ENCODE data around the gene CIDEA. TPM values are rescaled to one million over a fixed set of nuclear protein-coding genes. Genes with fewer than 3 reads are reported as not detected.

The CIDEA gene
- total RNA-seq, 4 donors from 2014 or later: not detected

DNA sequence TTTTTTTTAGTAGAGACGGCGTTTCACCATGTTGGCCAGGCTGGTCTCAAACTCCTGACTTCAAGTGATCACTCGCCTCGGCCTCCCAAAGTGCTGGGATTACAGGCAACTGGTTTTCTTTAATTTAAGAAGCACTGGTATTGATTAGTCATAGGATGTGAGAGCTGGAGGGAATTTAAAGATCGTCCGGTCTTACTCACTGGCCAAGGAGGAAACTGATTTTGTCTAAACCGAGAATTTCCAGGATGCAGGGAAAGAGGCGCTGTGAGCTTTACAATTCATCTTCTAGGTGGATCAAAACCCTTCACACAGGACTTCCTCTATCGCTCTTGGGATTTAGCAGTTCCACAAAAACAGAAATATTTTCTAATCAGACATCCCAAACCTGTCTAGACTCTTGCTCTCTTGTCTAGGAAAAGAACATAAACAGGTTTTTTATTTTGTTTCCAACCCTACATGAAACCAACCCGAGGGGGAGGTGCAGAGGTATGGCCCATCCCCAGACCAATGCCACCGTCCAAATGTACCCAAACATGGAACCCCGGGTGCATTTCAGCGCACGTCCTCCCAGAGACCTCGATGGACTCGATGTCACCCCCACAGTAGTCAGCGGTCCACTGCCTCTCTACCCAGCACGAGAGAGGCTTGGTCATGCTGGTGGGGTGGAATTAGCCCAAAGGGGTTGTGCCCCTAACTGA, 41.4 kb downstream of the CIDEA start:
- DNase-seq: peak in 1 of 3 donors; percentile 5
- TF ChIP-seq, protein P1, sequence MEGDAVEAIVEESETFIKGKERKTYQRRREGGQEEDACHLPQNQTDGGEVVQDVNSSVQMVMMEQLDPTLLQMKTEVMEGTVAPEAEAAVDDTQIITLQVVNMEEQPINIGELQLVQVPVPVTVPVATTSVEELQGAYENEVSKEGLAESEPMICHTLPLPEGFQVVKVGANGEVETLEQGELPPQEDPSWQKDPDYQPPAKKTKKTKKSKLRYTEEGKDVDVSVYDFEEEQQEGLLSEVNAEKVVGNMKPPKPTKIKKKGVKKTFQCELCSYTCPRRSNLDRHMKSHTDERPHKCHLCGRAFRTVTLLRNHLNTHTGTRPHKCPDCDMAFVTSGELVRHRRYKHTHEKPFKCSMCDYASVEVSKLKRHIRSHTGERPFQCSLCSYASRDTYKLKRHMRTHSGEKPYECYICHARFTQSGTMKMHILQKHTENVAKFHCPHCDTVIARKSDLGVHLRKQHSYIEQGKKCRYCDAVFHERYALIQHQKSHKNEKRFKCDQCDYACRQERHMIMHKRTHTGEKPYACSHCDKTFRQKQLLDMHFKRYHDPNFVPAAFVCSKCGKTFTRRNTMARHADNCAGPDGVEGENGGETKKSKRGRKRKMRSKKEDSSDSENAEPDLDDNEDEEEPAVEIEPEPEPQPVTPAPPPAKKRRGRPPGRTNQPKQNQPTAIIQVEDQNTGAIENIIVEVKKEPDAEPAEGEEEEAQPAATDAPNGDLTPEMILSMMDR (IDR thresholded peaks at IDR 0.05): no peak
- TF ChIP-seq POLR2A (IDR thresholded peaks at IDR 0.05): no peak

DNA sequence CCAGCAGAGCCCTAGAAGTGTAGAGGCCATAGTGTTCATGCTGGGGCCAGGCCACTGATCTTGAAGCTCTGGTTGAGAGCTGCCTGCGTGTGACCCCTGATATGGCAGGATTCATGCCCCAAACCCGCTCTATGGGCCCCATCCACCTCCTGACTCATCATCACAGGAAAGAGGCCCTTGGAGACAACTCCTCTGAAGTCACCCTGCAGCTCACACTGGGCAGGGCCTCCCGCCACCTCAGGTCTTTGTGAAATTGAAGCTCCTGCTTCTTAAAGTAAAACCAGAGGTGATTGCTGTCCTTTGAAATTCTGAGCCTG, 41.9 kb downstream of the CIDEA start:
- Histone ChIP-seq H3K27me3 (no peaks in the 10 kb centered on the region), H3K4me3 (no peak overlapping the region), H3K4me1 (no peaks in the 10 kb centered on the region), H3K9me3 (no peaks in the 10 kb centered on the region), H3K36me3 (no peaks in the 10 kb centered on the region), H3K27ac (no peak overlapping the region)
- DNase-seq: no peak
- TF ChIP-seq POLR2A (IDR thresholded peaks at IDR 0.05): no peak
- TF ChIP-seq, protein P1 (IDR thresholded peaks at IDR 0.05): no peak

More for the DNA sequence above, 41.4 kb downstream of the CIDEA start:
- H3K27me3 ChIP-seq: no peaks in the 10 kb centered on the region
- H3K9me3 ChIP-seq: no peaks in the 10 kb centered on the region
- H3K27ac ChIP-seq: no peak overlapping the region
- no peaks in the 10 kb centered on the region for H3K36me3 ChIP-seq
- H3K4me1 ChIP-seq: no peaks in the 10 kb centered on the region
- no peak overlapping the region for H3K4me3 ChIP-seq

DNA sequence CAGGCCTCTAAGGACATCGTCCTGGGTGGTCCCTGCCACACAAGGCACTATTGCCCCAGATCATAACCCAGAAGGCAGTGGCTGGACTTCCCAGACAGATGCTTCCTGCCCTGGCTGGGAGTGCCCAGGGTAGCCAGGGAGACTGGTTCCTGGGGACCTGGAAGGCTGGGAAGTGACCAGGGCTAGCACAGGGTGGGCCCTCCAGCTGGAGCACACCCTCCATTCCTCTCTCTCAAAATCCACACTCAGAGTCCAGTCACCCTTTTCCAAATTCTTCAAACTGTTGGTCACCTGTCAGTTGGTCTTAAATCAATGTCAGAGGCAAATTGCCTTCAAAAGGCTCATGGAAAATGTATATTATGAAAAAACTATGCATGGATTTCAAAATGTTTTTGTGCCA, 42.3 kb downstream of the CIDEA start:
- no peaks in the 10 kb centered on the region for H3K4me1 ChIP-seq
- no peaks in the 10 kb centered on the region for H3K36me3 ChIP-seq
- TF ChIP-seq POLR2A (IDR thresholded peaks at IDR 0.05): no peak
- TF ChIP-seq, protein P1 (IDR thresholded peaks at IDR 0.05): no peak
- H3K27ac ChIP-seq: no peak overlapping the region
- no peaks in the 10 kb centered on the region for H3K9me3 ChIP-seq
- no peak for DNase-seq
- no peak overlapping the region for H3K4me3 ChIP-seq
- H3K27me3 ChIP-seq: no peaks in the 10 kb centered on the region

DNA sequence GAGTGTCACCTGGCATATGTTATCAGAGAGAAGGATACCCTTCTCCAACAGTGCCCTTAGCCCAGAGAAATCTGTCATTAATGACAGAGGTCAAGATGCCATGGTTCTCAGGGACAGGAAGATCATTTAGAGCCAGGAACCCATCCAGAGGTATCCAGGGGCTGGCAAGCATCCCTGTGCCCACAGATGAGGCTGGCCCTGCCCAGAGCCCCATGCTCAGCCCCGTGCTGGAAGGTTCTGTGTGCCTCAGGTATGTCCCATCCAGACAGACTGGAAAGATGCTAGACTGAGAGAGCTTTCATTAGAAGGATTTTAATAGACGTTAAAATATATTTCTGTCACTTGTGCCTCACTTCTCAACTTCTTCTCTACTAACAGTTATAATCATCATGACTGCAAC, 45.7 kb downstream of the CIDEA start:
- Histone ChIP-seq H3K36me3 (no peaks in the 10 kb centered on the region), H3K4me1 (no peaks in the 10 kb centered on the region), H3K27me3 (no peaks in the 10 kb centered on the region), H3K4me3 (no peak overlapping the region), H3K9me3 (no peaks in the 10 kb centered on the region), H3K27ac (no peak overlapping the region)
- no peak for DNase-seq
- TF ChIP-seq, protein P1 (IDR thresholded peaks at IDR 0.05): no peak
- no peak for TF ChIP-seq POLR2A (IDR thresholded peaks at IDR 0.05)

DNA sequence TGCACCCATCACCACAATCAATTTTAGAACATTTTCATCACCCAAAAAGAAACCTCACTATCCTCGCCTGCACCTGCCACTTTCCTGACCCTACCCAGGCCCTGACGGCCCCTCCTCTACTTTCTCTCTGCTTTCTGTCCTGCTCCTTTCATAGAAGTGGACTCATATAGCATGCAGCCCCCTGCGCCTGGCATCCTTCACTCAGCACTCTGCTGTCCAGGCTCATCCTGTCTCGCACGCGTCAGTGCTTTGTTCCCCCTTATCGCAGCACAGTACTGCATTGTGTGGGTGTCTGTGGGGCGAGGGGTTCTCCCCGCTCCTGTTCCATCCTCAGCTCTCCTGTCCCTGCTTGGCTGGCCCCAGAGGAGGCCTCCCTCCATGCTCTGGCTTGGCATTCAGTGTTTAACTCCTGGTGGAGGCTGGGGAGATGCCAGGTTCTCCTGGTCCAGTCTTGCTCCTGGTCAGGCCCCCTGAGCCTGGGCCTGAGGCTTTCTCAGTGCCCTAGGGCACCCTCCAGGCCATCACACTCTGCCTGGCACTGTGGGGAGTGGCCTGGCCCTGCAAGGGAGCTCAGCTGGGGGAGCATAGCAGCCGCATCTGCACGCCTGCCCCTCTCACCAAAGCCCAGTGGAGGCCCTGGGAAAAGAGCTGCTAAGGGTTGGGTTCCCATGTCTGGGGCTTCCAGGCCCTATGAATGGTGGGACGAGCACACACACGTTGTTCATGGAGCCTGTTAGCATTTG, 47.3 kb downstream of the CIDEA start:
- H3K27me3 ChIP-seq: no peaks in the 10 kb centered on the region
- H3K27ac ChIP-seq: no peak overlapping the region
- H3K4me1 ChIP-seq: peaks cover 0 to 2% (median 0%) of the 10 kb centered on the region in 4 donors
- H3K36me3 ChIP-seq: no peaks in the 10 kb centered on the region
- no peaks in the 10 kb centered on the region for H3K9me3 ChIP-seq
- TF ChIP-seq, protein P1 (IDR thresholded peaks at IDR 0.05): no peak
- DNase-seq: no peak
- H3K4me3 ChIP-seq: no peak overlapping the region

Data from Peyer's patch (tissue), 4 donors.